B cell (primary cell): ENCODE results near the gene GPRC5D.

ENCODE experiments used
- CTCF ChIP-seq: fragments of 200-600 bp; IDR thresholded peaks from one replicate; pipeline ENCODE4 v1.8.0; 2022; ENCODE audit warnings: antibody characterized with exemption, mild to moderate bottlenecking
- EZH2 ChIP-seq: IDR thresholded peaks from 2 replicates; pipeline ENCODE4 v1.6.1; 2012; ENCODE audit warnings: borderline replicate concordance, low read depth, mild to moderate bottlenecking, moderate library complexity, low read length; ENCODE audit not compliant: insufficient read depth, poor library complexity, severe bottlenecking

GRCh38 chr12:12898136-12898717 is 53.7 kb downstream of the GPRC5D start:
- TF ChIP-seq CTCF = no peak
- no peak for TF ChIP-seq EZH2
